ENCODE results near the gene LRFN4. TPM values are rescaled to one million over a fixed set of nuclear protein-coding genes. Genes with fewer than 3 reads are reported as not detected.

The LRFN4 gene
- total and polyA plus RNA-seq, 2 donors (not counting 3 experiments of a cell fraction or from before 2014, with no cell fraction given) = 22.3 to 37.4 TPM

- Histone ChIP-seq H3K9me1 (replicated peaks; ENCODE audit: control insufficient read depth, extremely low read depth, insufficient read depth, low read length) (no peaks in the 10 kb centered on the region), H2AFZ (ENCODE audit: low read depth, low read length) (no peak overlapping the region), H3K4me1 (ENCODE audit: control insufficient read depth, extremely low read depth, insufficient read depth, low read length) (no peaks in the 10 kb centered on the region), H4K20me1 (replicated peaks; ENCODE audit: control insufficient read depth, extremely low read depth, insufficient read depth, low read length) (no peaks in the 10 kb centered on the region), H3K9ac (replicated peaks; ENCODE audit: extremely low read depth, insufficient read depth, low read length) (no peak overlapping the region), H3K27me3 (ENCODE audit: control insufficient read depth in 2 of 2, insufficient read depth in 2 of 2, low read length in 2 of 2) (no peaks in the 10 kb centered on the region), H3K79me2 (ENCODE audit: control insufficient read depth, insufficient read depth, low read length) (no peaks in the 10 kb centered on the region), H3K36me3 (ENCODE audit: control insufficient read depth in 2 of 2, extremely low read depth in 1 of 2, insufficient read depth in 2 of 2, low read length in 2 of 2) (no peaks in the 10 kb centered on the region), H3K27ac (ENCODE audit: insufficient read depth, low read depth, low read length) (no peak overlapping the region), H3K4me2 (ENCODE audit: insufficient read depth, low read length) (no peak overlapping the region), H3K9me3 (replicated peaks; ENCODE audit: control insufficient read depth, insufficient read depth, low read length) (no peaks in the 10 kb centered on the region), H3K4me3 (replicated peaks in 1 of 3; ENCODE audit: insufficient read depth in 1 of 3, low read depth in 1 of 3, low read length in 3 of 3) (no peak overlapping the region)
- no TSS peak for BruUV-seq (replicated peaks)
- TF ChIP-seq POLR2A (IDR thresholded peaks at IDR 0.05; ENCODE audit: low read depth, low read length) (no peak), FOS (IDR thresholded peaks at IDR 0.05; ENCODE audit: borderline replicate concordance, insufficient read depth, low read length) (no peak), EZH2 (IDR thresholded peaks at IDR 0.05; ENCODE audit: borderline replicate concordance, low read depth, low read length, severe bottlenecking) (no peak), JUN (IDR thresholded peaks at IDR 0.05; ENCODE audit: borderline replicate concordance, insufficient read depth, insufficient read length, low read depth) (no peak), MAX (IDR thresholded peaks at IDR 0.05; ENCODE audit: insufficient read depth, insufficient read length) (no peak), GATA2 (IDR thresholded peaks at IDR 0.05; ENCODE audit: insufficient read depth, insufficient read length, low read depth, low read length) (no peak), POLR2AphosphoS5 (IDR thresholded peaks at IDR 0.05; ENCODE audit: insufficient read depth, low read depth, low read length) (no peak), CTCF (IDR thresholded peaks at IDR 0.05; ENCODE audit: extremely low read depth in 1 of 2, insufficient read depth in 1 of 2, low read depth in 1 of 2, low read length in 2 of 2) (no peak), MYC (IDR thresholded peaks at IDR 0.05; ENCODE audit: low read depth, low read length) (no peak)
- DNase-seq (ENCODE audit: low read depth, low spot score) = no peak
- FAIRE-seq = no peak
- ChIA-PET POLR2A (no interaction called here), CTCF (no interaction called here)
- dilution Hi-C loops (cut with MboI; ENCODE audit: extremely low pct_ligation_motif_present, low sequenced_read_pairs) = no loop called here
- intact Hi-C loops (cut with micrococcal nuclease) = no loop called here
These were observed 12.7 kb downstream of the LRFN4 start for GRCh38 chr11:66869567-66869870.
